Measurements from ENCODE around the gene SYT12.

DNA sequence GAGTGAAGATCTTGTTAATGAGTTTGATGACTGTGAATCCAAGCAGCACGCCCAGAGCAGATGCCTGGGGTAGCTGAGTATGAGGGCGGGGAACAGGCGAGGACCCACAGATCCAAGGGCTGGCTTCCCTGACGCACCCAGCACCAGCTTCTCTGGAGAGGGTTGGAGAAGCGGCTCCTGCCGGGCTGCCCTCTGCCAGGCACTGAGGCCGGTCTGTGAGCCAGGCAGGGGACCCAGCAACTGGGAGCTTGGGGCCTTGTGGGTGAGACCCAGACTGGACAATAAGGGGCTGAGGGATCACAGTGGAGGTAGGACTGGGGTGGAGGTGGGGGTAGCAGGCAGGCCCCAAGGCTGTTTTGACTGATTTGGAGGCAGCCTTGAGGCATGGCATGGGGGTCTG is 8.6 kb upstream of the SYT12 start:
- TF ChIP-seq SIN3A (IDR thresholded peaks at IDR 0.05; ENCODE audit: borderline replicate concordance, insufficient read depth, low read length) (no peak), POLR2AphosphoS5 (IDR thresholded peaks at IDR 0.05; ENCODE audit: low read depth, low read length) (no peak), TAF1 (IDR thresholded peaks at IDR 0.05; ENCODE audit: borderline replicate concordance, insufficient read depth, low read length) (no peak), FOXP2 (optimal IDR thresholded peaks at IDR 0.05; ENCODE audit: borderline replicate concordance, extremely low read depth, extremely low read length, insufficient read depth) (no peak)
- TF ChIP-seq, protein P1, sequence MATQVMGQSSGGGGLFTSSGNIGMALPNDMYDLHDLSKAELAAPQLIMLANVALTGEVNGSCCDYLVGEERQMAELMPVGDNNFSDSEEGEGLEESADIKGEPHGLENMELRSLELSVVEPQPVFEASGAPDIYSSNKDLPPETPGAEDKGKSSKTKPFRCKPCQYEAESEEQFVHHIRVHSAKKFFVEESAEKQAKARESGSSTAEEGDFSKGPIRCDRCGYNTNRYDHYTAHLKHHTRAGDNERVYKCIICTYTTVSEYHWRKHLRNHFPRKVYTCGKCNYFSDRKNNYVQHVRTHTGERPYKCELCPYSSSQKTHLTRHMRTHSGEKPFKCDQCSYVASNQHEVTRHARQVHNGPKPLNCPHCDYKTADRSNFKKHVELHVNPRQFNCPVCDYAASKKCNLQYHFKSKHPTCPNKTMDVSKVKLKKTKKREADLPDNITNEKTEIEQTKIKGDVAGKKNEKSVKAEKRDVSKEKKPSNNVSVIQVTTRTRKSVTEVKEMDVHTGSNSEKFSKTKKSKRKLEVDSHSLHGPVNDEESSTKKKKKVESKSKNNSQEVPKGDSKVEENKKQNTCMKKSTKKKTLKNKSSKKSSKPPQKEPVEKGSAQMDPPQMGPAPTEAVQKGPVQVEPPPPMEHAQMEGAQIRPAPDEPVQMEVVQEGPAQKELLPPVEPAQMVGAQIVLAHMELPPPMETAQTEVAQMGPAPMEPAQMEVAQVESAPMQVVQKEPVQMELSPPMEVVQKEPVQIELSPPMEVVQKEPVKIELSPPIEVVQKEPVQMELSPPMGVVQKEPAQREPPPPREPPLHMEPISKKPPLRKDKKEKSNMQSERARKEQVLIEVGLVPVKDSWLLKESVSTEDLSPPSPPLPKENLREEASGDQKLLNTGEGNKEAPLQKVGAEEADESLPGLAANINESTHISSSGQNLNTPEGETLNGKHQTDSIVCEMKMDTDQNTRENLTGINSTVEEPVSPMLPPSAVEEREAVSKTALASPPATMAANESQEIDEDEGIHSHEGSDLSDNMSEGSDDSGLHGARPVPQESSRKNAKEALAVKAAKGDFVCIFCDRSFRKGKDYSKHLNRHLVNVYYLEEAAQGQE (IDR thresholded peaks at IDR 0.05; ENCODE audit: insufficient read depth in 1 of 2, low read depth in 2 of 2, low read length in 2 of 2): no peak
